NCI-H187 (cell line): ENCODE results near the gene SLC6A17.

Experiments used
- DNase-seq, 2 experiments: peaks; one replicate each; lab custom pipeline; 2025; lab: John Stamatoyannopoulos, UW

SLC6A17 gene

DNA sequence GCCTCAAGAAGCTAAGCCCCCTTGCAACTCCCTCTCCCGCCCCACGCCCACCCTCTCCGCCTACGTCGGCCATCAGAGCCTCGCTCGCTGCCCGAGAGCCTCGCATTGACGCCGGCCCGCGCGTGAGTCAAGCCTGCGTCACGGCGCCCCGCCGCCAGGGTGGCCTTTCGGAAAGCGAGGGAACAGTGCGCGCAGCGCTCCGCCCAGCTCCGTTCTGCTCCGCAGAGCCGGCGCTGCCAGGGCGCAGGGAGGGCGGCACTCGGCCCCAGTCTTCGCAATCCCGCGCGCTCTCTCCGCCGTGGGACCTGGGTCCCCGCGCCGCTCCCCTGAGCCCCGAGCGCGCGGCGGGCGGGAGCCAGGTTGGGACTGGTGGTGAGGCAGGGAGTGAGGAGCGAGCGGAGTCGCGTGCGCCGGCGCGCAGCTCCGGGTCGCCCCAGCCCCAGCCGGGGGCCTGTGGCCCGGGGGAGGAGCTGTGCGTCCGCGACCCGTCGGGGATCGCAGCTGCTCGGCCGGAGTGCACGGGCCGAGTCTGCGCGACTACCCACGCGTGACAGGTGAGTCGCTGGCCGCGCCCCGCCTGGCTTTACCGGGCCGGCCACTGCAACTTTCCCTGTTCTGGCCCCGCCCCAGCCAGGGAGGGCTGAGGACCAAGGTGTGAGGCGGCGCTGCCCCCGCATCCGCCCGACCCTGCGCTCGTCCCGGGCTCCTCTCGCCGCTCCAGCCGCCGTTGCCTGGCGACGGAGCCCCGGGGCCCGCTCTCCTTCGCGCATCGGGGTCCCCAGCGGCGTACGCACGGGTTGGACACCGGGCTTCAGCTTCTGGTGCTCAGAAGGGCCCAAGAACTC lies at the start of gene SLC6A17:
SLC6A17 (plus strand) TSS at position 165 of the 845 bp plus-strand sequence. CDS start 16,436 bp downstream, outside the sequence.
- no peak for DNase-seq

DNA sequence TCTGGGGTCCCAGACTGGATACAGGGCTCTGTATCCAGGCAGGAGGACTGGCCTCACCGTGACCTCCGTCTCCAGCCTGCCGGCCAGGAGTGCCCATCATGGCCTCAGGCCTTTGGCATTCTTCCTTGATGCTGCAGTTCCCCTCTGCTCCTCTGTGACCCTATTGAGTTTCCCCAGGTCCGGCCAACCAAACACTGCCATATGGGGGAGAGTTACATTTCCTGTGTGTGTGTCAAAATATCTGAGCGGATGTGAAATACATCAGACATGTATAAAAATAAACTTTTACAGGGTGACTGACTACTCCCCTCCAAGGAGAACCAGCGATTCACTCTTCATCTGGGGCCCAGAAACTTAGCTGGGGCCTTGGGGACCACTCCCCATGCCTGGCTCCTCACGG lies 48.2 kb upstream of the SLC6A17 start:
- no peak for DNase-seq

DNA sequence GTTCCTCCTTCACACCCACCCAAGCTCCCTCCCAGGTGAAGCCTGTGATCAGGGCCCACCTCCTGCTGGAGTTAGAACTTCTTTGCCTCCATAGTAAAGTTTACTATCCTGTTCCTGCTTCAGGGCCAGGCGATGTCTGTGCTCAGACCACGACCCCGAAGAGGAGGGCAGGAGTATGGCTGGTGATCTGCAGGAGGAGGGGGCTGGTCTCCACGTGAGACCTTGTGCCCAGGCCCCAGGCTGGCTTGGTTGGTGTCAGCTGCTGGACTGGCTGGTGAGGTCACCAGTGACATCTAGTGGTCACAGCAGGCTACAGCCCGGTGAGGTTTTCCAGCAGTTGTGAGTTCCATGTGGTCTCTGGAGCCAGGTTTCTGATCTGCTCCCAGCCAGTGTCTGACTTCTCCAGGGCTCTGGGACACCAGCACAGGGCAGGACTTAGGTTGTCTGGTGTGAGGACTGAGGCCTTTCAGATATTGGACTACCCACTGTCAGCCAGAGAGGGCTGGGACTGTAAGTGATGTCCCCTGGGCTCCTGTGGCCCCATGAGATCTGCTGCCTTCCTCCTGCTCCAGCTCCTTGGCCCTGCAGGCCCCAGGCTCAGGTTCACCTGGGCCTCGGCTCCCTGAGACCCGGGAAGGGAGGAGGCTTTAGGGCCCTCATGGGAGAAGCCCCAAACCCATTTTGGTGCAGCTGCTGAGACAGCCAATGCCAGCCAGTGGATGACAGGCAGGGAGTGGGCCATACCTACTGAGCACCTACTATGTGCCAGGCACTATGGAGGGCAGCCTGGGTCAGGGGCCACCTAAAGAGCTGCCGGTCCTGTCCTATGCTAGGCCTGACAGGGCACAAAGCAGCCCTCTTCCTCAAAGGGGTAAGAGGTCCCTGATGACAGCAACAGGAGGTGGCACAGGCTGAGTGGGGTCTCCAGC lies 44.0 kb upstream of the SLC6A17 start:
- peak; percentile 4 to 27 for DNase-seq

DNA sequence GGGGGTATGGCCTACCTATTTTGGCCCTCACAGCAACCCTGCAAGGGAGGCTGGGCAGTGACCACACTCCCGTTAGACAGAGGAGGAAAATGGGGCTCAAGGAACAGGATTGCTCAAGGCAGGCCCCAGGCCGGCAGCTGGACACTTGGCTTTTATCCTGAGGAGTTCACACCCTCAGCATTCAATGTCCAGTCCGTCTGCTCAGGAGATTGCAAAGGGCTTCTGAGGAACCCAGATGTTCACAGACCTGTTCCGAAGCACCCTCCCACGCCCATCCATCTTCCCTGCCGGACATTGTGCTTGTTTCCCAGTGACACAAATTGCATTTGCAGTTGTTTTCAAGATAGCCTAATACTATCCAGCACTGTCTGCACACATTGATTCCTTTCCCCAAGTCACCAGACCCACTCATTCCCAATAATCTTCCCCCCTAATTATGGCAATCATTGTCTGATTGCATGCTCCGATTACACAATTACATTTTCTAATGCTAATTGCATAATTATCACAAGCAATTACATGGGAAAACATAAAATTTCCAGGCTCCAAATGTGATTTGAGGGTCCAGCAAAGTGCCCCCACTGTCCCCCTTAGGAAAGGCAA lies 42.3 kb upstream of the SLC6A17 start:
- DNase-seq, result no peak

DNA sequence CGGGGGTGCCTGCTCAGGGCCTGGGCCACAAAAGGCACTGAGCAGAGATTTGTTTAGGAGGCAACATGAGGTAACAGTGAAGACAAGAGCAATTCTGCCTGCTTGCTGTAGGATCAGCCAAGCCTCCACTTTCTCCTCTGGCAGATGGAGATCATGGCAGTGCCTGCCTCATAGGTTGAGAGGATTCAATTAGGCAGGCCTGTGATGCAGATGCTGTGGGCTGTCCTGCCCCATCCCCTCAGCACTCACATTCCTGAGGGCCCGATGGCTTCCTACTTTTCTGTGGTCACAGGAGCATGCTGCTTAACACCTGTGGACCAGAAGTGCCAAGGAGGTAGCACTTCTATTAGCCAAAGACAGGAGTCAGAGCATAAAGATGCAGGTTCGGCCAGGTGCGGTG lies 39.2 kb upstream of the SLC6A17 start:
- no peak for DNase-seq

DNA sequence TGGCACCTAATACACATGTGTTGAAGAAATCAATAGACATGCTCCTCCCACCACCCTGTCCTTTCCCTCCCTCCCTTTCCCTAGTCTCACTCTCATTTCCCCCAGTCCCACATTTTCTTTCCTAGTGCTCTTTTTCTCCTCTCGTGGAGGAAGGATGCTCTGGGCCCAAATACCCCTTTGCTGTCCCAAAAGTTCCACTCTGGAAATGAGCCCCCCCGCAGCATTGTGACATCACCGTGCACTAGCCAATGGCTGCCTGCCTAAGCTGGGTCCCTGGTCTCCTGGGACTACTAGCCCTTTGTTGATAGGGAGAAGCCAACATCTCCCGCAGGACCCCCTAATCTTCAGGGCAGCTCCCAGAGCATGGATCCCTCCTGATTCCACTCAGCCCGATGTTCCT lies 38.2 kb upstream of the SLC6A17 start, which contains the start of gene UBL4B:
UBL4B (plus strand) TSS at position 301 of the 400 bp plus-strand sequence; CDS start at position 393, 92 bp downstream.
- no peak for DNase-seq

DNA sequence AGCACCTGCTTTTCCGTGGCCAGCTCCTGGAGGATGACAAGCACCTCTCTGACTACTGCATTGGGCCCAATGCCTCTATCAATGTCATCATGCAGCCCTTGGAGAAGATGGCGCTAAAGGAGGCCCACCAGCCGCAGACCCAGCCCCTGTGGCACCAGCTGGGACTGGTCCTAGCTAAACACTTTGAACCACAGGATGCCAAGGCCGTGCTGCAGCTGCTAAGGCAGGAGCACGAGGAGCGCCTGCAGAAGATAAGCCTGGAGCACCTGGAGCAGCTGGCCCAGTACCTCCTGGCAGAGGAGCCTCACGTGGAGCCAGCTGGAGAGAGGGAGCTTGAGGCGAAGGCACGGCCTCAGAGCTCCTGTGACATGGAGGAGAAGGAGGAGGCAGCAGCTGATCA lies 37.6 kb upstream of the SLC6A17 start:
- no peak for DNase-seq

DNA sequence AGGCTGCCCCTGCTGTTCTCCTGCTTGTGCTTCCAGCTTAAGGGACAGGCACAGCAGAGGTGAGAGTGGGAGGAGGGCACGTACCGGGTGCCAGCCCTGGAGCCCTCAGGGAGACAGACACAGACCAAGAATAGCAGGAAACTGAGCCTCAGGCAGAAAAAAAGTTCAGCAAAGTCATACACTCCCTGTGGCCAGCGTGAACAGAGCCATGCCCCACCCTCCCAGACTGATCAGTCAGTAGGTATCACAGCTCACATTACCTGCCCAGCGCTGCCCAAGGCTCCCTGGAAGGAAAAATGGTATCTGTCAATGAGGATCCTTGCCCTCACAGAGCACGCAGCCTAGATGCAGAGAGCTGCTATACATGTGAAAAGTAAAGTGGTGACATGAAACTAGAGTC lies 36.7 kb upstream of the SLC6A17 start:
- no peak for DNase-seq

DNA sequence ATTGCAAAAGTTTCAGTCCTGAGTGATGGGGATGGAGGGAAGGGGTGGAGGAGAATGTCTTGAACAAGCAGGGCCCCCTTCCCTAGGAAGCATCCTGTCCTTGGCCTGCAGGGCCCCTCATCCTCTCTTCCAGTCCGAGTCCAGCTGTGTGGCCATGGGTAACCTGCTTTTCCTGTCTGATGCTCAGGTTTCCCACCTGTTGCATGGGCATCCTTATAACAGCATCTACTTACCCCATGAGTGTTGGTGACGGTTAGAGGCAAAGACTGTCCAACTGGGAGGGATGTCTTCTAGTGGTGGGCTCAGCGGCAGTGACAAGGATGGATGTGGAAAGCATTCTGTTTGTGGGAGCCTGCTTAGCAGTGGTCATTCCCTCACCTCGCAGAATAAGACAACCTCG lies 36.1 kb upstream of the SLC6A17 start:
- DNase-seq, result no peak

DNA sequence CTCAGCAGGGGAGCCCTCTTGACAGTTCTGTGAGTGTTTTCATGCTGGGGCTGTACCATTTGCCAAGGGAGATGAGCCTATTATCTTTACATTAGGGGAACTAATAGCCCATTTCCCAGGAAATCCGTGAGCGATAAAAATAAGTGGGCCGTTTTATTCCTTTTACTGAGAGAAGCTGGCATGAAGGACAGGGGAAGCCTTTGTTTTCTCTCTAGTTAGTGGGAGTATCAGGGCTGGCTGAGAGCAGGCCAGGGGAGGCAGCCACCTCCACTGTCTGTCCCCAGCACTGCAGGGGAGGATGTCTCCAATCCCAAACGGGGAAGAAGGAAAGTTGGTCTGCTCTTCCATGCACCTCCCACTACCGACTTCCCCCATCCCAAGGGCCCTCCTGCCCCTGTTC lies 35.5 kb upstream of the SLC6A17 start:
- no peak for DNase-seq

DNA sequence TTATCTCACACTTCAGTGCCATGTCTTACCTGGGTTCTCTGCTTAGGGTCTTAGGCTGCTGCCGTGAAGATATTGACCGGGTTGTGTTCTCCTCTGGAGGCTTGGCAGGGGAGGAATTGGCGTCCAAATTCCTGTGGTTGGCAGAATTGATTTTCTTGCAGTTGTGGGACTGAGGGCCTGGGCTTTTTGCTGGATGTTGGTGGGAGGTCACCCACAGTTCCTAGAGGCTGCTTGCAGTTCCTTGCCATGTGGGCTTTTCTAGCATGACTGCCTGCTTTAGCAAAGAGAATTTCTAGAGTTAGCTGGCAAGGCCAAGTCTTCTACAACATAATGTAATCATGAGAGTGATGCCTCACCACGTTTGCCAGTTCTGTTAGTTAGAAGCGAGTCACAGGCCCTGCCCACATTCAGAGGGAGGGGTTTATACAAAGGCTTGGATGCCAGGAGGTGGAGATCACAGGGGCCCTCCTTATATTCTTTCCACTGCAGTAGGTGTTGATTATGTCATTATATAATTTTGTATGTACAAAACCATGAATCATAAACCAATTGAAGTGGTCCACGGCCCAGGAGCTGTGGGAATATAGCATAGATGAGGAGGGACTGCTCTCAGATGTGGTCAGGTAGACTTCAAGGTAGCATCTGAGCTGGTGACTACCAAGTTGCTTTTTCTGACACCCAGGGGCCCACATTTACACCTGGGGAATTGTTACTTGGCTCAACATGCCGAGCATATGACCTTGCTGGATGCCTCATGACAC lies 31.5 kb upstream of the SLC6A17 start:
- no peak for DNase-seq

DNA sequence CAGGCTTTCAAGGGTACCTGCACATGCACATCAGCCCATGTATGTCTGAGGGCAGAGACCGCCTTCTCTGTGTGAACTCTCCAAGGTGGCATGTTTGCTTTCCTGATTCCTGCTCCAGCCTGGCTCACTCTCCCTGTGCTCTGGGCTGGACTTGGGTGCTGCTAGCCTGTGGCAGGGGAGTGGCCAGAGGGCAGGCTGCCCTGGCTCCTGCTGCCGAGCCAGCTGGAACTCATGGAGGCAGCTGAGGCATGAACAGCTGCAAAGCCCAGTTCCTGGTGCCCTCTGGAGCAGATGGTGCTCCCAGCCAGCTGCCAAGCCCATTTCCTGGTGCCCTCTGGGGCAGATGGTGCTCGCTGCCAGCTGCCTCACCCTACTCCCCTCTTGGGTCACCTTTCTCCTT lies 30.5 kb upstream of the SLC6A17 start:
- no peak for DNase-seq

DNA sequence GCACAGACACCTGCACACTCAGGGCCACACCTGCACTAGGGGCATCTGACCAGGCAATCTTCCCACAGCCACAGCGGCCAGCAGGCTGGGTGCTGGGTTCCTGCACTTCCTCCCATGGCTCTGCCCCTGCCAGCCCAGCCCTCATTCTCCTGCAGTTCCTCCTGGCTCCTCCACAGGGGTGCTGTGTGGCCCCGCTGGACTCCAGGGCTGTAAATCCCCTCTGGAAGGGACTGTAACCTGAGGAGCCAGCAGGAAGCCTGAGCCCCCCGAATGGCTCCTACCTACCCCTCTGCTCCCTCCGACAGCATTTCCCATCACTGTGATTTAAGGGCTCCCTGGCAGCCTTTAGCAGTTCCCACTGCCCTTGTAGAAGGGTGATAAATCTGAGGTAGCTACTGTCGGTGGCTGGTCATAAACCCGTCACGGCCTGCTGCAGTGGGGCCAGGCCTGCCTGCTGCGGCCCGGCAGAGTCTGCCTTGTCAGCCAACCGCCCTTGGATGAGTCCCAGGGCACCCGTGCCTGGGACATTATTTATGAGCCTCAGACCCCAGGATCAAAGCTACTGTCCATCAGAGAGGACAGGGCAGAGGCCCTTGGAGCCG lies 29.2 kb upstream of the SLC6A17 start:
- no peak for DNase-seq

DNA sequence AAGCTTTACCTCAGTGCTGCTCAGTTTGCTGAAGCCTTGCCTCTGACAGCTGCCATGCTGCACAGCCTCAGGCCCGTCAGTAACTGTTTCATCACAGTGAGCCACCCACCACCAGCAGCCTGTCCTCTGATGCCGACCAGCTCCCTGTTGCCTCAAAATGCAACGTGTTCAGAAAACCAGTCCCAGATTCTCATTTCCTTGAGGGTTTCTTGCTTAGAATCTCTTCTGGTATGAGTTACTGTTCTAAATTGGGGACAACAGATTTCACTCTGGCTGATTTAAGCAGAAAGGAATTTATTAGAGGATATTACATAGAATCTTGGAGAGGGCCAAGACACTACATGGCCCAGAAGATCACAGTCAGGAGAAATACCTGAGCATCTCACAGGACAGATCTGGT lies 27.1 kb upstream of the SLC6A17 start:
- no peak for DNase-seq

DNA sequence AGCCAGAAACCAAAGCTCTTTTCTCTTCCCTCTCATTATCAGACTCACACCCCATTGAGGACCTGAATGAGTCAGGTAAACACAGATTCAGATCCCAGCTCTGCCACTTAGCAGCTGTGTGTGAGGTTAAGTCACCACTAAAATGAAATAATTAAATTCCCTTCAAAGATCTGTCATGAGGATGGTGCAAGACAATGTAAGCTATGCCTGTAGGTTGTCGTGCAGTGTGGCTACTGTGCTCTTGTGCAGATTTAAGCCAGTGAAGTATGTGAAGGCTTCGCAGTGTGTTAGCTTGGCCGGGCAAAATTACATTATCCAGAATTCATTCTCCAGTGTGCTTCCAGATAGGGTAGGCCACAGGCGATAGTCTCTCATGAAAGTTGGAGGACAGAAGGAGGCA lies 24.5 kb upstream of the SLC6A17 start:
- no peak for DNase-seq

DNA sequence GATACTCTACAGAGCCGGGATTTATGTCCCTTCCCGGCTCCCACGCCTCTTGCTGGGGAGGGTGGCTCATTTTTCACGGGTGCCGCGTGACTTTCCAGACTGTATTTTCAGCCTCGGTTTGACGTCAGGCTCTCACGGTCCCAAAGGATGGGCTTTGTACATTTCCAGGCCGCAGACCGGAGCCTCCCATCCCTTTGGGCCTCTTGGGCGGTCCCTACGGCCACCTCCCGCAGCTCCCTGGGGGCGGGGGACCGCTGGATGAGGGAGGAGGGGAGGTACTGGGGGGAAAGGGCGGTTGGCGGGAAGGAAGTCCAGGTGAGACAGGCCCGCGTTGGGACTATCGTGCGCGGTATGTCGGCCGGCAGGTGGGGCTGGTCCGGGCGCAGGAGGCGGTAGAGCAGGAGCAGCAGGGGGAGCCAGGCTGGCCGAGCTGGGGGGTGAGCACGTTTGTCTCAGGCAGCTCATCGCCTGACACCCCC lies 20.1 kb upstream of the SLC6A17 start:
- no peak for DNase-seq

DNA sequence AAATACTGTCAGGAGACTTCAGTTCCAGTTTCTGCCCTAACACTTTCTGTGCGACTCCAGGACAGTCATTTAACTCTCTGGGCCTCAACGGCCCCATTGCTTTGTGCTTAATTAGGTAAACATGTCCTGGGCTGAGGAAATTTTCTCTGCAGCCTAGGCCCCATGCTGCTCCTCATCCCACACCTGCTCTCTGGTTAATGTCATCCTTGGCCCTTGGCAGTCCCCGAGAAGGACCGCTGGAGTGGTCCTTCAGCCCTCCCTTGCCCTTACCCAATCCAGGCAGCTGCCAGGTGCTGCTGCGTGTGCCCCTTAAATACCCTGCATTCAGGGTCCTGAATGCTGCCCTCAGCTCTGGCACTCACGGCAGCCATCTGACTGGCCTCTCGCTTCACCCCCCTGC lies 19.3 kb upstream of the SLC6A17 start:
- peak; percentile 46 to 57 for DNase-seq

DNA sequence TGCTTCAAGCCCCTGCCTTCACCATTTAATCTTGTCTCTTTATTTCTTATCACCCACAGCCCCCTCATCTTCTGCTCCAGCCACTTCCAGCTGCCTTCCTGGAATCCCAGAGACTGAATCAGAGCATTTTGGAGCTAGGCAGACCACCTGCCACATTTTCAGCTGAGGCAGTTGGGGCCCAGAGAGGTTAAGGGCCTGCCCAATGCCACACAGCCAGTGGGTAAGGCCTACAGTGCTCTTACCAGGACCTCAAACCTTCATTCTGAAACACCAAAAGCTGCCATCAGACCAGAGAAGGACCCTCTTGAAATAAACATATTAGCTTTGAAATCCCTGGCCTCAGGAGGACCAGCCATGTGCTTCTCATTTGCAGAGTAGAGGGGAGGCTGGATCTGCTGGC lies 17.6 kb upstream of the SLC6A17 start:
- no peak for DNase-seq

DNA sequence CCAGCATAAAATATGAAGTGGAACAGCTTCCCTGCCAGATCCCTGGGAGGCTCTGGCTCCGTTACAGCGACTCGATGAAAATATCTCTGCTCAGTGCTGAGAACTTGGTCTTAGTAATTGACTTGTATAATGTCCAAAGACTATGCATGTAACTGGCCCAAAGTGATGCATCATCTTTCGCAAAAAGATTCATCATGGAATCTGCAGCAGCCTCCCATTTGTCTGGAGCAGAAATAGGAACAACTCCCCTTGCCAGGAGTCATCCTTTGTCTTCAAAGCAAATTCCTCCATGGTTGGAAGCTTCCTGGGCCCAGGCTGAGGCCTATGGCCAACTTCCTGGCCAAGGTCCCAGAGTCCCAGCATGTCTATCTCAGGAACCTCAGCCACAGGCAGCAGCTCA lies 16.9 kb upstream of the SLC6A17 start:
- no peak for DNase-seq

DNA sequence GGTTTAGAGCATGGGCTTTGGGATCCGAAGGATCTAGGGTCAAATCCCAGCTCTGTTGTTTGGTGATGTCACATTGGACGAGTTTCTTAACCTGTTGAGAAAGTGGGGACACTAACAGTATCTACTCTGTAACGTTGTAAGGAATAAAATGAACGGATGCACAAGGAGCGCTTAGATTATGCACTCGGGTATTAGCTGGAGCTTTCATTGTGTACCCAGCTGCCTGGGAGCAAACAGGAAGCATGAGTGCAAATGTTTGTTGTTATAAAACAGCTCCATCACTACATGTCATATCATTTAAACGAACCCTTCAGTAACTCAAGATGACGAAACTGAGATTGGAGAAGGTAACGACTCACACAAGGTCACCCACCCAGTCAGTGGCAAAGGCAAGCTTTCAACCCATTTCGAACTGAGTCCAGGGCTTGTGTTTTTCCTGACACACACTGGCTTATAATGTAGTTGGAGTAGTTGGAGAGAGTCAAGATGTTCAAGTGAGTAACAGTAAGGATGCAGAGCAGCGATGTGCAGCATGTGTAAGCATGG lies 16.2 kb upstream of the SLC6A17 start:
- DNase-seq, result no peak

DNA sequence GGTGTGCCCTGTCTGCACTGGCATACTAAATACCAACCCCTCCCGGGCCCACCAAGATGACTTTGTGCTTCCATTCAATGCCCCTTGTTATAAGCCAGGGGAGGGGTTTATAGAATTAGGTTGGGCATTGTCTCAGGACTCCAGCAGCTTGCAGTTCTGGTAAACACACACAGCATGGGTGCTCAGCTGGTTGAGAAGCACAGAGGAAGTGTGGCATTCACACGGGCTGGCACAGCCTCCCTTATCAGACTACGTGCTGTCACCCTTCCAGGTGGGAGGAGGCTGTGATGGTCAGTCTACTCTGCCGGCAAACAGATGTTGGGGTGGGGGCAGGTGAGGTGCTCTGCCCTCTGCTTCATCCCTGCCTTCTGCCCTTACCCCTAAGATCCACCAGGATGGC lies 15.0 kb upstream of the SLC6A17 start:
- no peak for DNase-seq
